Natural killer cell (primary cell): Measurements from ENCODE around the gene SPATA2. TPM values are rescaled to one million over a fixed set of nuclear protein-coding genes. Genes with fewer than 3 reads are reported as not detected.

Experiments used
- ATAC-seq, 3 donors: fragments of 150-1000 bp in 2 of 3; fragments of 200-7000 bp in 1 of 3; cut with Tn5 transposase; 1 replicate in 1 of 3; 2 replicates in 2 of 3; pipeline ENCODE4 v1.10.0; 2021; ENCODE audit warnings: mild to moderate bottlenecking in 2 of 3, moderate library complexity in 2 of 3
- DNase-seq, 2 donors: peaks; one replicate each; pipeline versions ENCODE4 v3.0.0 to v3.0.0-alpha.2; 2013 to 2021; ENCODE audit warnings: mixed read lengths in 1 of 2
- H3K27ac ChIP-seq: one replicate; pipeline ENCODE4 v1.5.1; 2013; ENCODE audit warnings: mild to moderate bottlenecking, low read length
- H3K27me3 ChIP-seq: one replicate; pipeline ENCODE4 v1.6.1; 2013; ENCODE audit warnings: low read length; ENCODE audit not compliant: control insufficient read depth, insufficient read depth
- H3K36me3 ChIP-seq: one replicate; pipeline ENCODE4 v1.6.1; 2013; ENCODE audit warnings: low read length; ENCODE audit not compliant: control insufficient read depth, insufficient read depth
- H3K4me1 ChIP-seq: one replicate; pipeline ENCODE4 v1.6.1; 2013; ENCODE audit warnings: low read length; ENCODE audit not compliant: control insufficient read depth, insufficient read depth
- H3K4me3 ChIP-seq: one replicate; pipeline ENCODE4 v1.5.1; 2013; ENCODE audit warnings: low read length
- H3K9me3 ChIP-seq: one replicate; pipeline ENCODE4 v1.6.1; 2013; ENCODE audit warnings: low read length; ENCODE audit not compliant: control insufficient read depth, insufficient read depth
- H3K27ac Mint-ChIP-seq, 2 donors: one replicate each; pipeline ENCODE4 v1.8.0; 2022; ENCODE audit warnings: mild to moderate bottlenecking in 2 of 2, mixed read lengths in 2 of 2, moderate library complexity in 1 of 2
- H3K27me3 Mint-ChIP-seq, 2 donors: one replicate each; pipeline ENCODE4 v1.8.0; 2022; ENCODE audit warnings: low read depth in 2 of 2, mixed read lengths in 2 of 2
- H3K36me3 Mint-ChIP-seq: one replicate; pipeline ENCODE4 v1.8.0; 2022; ENCODE audit warnings: mixed read lengths
- H3K4me1 Mint-ChIP-seq, 2 donors: one replicate each; pipeline ENCODE4 v1.8.0; 2022; ENCODE audit warnings: mixed read lengths in 2 of 2
- H3K4me3 Mint-ChIP-seq: one replicate; pipeline ENCODE4 v1.8.0; 2022; ENCODE audit warnings: mild to moderate bottlenecking, moderate library complexity, mixed read lengths
- H3K9me3 Mint-ChIP-seq, 2 donors: one replicate each; pipeline ENCODE4 v1.8.0; 2022; ENCODE audit warnings: mixed read lengths in 2 of 2
- WGBS: methylation state at CpG from one replicate; pipeline ENCODE4 v1.1.7; 2013; ENCODE audit warnings: missing lambda C conversion rate; ENCODE audit not compliant: insufficient coverage; 5-methylcytosine and 5-hydroxymethylcytosine counted together
- intact Hi-C: fragments of 100-400 bp; cut with micrococcal nuclease; formaldehyde crosslinking; loops from one replicate; pipeline ENCODE4 v1.14.2; 2022
- total RNA-seq, 4 donors: library from RNA; stranded (reverse); fragments of 120-200 nt in 1 of 4; gene quantifications; one replicate each; pipeline versions ENCODE4 v1.2.3 to v1.2.4, GENCODE V29; 2013 to 2022
- TF ChIP-seq, protein P1 (sequence below): fragments of 200-600 bp; IDR thresholded peaks from one replicate; pipeline ENCODE4 v1.8.0; 2022; ENCODE audit warnings: antibody characterized with exemption

SPATA2 gene
- total RNA-seq, 3 donors from 2014 or later (not counting 1 experiment from before 2014, with no cell fraction given): 16.4 to 25.8 (median 25.1) TPM

DNA sequence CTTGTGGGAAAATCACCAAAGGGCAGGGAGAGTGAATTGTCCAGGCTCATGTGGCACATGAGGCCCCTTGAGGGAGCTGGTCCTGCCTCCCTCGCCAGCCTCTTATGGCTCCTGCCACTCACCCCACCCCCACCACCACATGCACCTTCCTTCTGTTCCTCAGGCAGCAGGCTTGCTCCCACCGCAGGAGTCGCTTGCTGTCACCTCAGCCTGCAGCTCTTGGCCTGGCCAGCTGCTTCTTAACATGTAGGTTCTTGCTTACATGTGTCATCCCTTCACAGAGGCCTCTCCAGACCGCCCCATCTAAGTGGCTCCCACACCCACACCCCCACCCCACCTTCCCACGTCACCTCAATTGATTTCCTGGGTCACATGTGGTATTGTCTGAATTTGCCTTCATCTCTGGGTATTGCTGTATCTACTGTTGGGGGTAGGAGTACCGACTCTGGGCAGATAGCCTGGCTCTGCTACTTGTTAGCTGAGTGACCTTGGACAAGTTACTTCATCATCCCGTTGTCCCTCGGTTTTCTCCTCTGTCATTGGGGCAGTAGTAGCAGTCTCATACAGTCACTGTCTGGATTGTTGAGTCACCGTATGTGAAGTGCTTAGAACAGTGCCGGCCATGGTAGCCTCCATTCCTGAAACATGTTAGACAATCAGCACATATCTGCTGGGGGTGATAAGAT is 61.0 kb downstream of the SPATA2 start:
- Mint-ChIP-seq H3K36me3 (peaks cover 5% of the 10 kb centered on the region), H3K4me3 (no peak overlapping the region), H3K4me1 (peaks cover 0 to 6% of the 10 kb centered on the region in 2 donors), H3K9me3 (no peaks in the 10 kb centered on the region), H3K27ac (no peak overlapping the region), H3K27me3 (no peaks in the 10 kb centered on the region)
- no peak overlapping the region for H3K4me3 ChIP-seq
- H3K9me3 ChIP-seq: no peaks in the 10 kb centered on the region
- DNase-seq: no peak
- TF ChIP-seq, protein P1, sequence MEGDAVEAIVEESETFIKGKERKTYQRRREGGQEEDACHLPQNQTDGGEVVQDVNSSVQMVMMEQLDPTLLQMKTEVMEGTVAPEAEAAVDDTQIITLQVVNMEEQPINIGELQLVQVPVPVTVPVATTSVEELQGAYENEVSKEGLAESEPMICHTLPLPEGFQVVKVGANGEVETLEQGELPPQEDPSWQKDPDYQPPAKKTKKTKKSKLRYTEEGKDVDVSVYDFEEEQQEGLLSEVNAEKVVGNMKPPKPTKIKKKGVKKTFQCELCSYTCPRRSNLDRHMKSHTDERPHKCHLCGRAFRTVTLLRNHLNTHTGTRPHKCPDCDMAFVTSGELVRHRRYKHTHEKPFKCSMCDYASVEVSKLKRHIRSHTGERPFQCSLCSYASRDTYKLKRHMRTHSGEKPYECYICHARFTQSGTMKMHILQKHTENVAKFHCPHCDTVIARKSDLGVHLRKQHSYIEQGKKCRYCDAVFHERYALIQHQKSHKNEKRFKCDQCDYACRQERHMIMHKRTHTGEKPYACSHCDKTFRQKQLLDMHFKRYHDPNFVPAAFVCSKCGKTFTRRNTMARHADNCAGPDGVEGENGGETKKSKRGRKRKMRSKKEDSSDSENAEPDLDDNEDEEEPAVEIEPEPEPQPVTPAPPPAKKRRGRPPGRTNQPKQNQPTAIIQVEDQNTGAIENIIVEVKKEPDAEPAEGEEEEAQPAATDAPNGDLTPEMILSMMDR: no peak
- no peak overlapping the region for H3K27ac ChIP-seq
- no peaks in the 10 kb centered on the region for H3K27me3 ChIP-seq
- WGBS: 98% methylated on average over 9 of the region's 10 CpGs
- no peaks in the 10 kb centered on the region for H3K4me1 ChIP-seq
- peaks cover 59% of the 10 kb centered on the region for H3K36me3 ChIP-seq
- intact Hi-C loops: no loop called here
- no peak for ATAC-seq

GRCh38 chr20:49853640-49854039 is 61.7 kb downstream of the SPATA2 start:
- Mint-ChIP-seq H3K27me3 (no peaks in the 10 kb centered on the region), H3K27ac (no peak overlapping the region), H3K9me3 (no peaks in the 10 kb centered on the region), H3K36me3 (peaks cover 5% of the 10 kb centered on the region), H3K4me3 (no peak overlapping the region), H3K4me1 (peaks cover 0 to 6% of the 10 kb centered on the region in 2 donors)
- intact Hi-C loops: no loop called here
- Histone ChIP-seq H3K9me3 (no peaks in the 10 kb centered on the region), H3K27ac (no peak overlapping the region), H3K4me3 (no peak overlapping the region), H3K27me3 (no peaks in the 10 kb centered on the region), H3K4me1 (no peaks in the 10 kb centered on the region), H3K36me3 (peaks cover 59% of the 10 kb centered on the region)
- ATAC-seq: no peak
- no peak for DNase-seq
- 94% methylated on average over 4 of the region's 5 CpGs for WGBS
- TF ChIP-seq, protein P1: no peak

Other genes with a start within 250 kb of the SPATA2 start
- 10 to 100 TPM; 15.5 to 29.1 (median 28.6) TPM for gene B4GALT5, start 201.7 kb downstream of the SPATA2 start, total RNA-seq
- 10 to 100 TPM; 54.5 to 68.7 (median 58.8) TPM for gene SLC9A8, start 102.7 kb downstream of the SPATA2 start, total RNA-seq
- gene RNF114, start 20.9 kb upstream of the SPATA2 start, total RNA-seq: 100 to 1,000 TPM in 2 of 3 donors, 10 to 100 TPM in 1; 92.3 to 108 (median 100) TPM
- gene SNAI1, start 67.5 kb upstream of the SPATA2 start, total RNA-seq: 1 to 10 TPM; 1.5 to 2.4 (median 2.1) TPM
- 100 to 1,000 TPM; 194 to 238 (median 236) TPM for gene UBE2V1, start 197.6 kb upstream of the SPATA2 start, total RNA-seq
- 10 to 100 TPM; 27.4 to 32.8 (median 31.5) TPM for gene PEDS1, start 238.2 kb upstream of the SPATA2 start, total RNA-seq